Activated naive CD8-positive, alpha-beta T cell (primary cell): ENCODE measurements around the gene CRTC2.
"Not testable (repeated sequence)": the region's sequence is repeated elsewhere in the genome, so short reads cannot be mapped to it uniquely, and the experiment has no call there.

ENCODE experiments used
- H3K27ac Mint-ChIP-seq: one replicate; pipeline ENCODE4 v1.8.0; 2021; ENCODE audit warnings: mixed read lengths
- H3K27me3 Mint-ChIP-seq: one replicate; pipeline ENCODE4 v1.8.0; 2021; ENCODE audit warnings: mixed read lengths
- H3K36me3 Mint-ChIP-seq: one replicate; pipeline ENCODE4 v1.8.0; 2021; ENCODE audit warnings: mixed read lengths
- H3K4me1 Mint-ChIP-seq: one replicate; pipeline ENCODE4 v1.8.0; 2021; ENCODE audit warnings: low read depth, mixed read lengths
- H3K4me3 Mint-ChIP-seq: one replicate; pipeline ENCODE4 v1.8.0; 2021; ENCODE audit warnings: mild to moderate bottlenecking, mixed read lengths
- H3K9me3 Mint-ChIP-seq: one replicate; pipeline ENCODE4 v1.8.0; 2021; ENCODE audit warnings: low read depth, mixed read lengths

Gene CRTC2

GRCh38 chr1:153984123-153984894 lies 25.9 kb upstream of the CRTC2 start:
- Mint-ChIP-seq H3K27me3 (no peaks in the 10 kb centered on the region), H3K9me3 (no peaks in the 10 kb centered on the region), H3K4me1 (peaks cover 30% of the 10 kb centered on the region), H3K27ac (peak overlapping the region; percentile 58), H3K36me3 (no peaks in the 10 kb centered on the region), H3K4me3 (peak overlapping the region; percentile 8)

GRCh38 chr1:153981735-153982134 lies 23.3 kb upstream of the CRTC2 start:
- H3K4me1 Mint-ChIP-seq = peaks cover 39% of the 10 kb centered on the region
- H3K36me3 Mint-ChIP-seq, H3K4me3 Mint-ChIP-seq, H3K27me3 Mint-ChIP-seq, H3K9me3 Mint-ChIP-seq, H3K27ac Mint-ChIP-seq: not testable (repeated sequence)

- peak overlapping the region; percentile 97 for H3K4me3 Mint-ChIP-seq
- H3K9me3 Mint-ChIP-seq, H3K36me3 Mint-ChIP-seq, H3K27me3 Mint-ChIP-seq: not testable (repeated sequence)
- H3K4me1 Mint-ChIP-seq = peaks cover 33% of the 10 kb centered on the region
- peak overlapping the region; percentile 96 for H3K27ac Mint-ChIP-seq
Observed at GRCh38 chr1:153979091-153979490, 20.7 kb upstream of the CRTC2 start.

GRCh38 chr1:153978274-153978909 lies 20.0 kb upstream of the CRTC2 start:
- H3K27ac Mint-ChIP-seq = peak overlapping the region; percentile 96
- peaks cover 5% of the 10 kb centered on the region for H3K36me3 Mint-ChIP-seq
- peak overlapping the region; percentile 97 for H3K4me3 Mint-ChIP-seq
- no peaks in the 10 kb centered on the region for H3K27me3 Mint-ChIP-seq
- H3K4me1 Mint-ChIP-seq = peaks cover 34% of the 10 kb centered on the region
- no peaks in the 10 kb centered on the region for H3K9me3 Mint-ChIP-seq

- Mint-ChIP-seq H3K4me3 (peak within 1 kb of the TSS; percentile 97), H3K27ac (peak within 1 kb of the TSS; percentile 98), H3K9me3 (no peaks in the 10 kb centered on the region), H3K36me3 (peaks cover 5% of the 10 kb centered on the region), H3K27me3 (no peaks in the 10 kb centered on the region), H3K4me1 (peaks cover 38% of the 10 kb centered on the region)
Observed at GRCh38 chr1:153977250-153978240, 19.1 kb upstream of the CRTC2 start, which contains the start of gene JTB. JTB (minus strand) TSS chr1:153977674; CDS start chr1:153977252, 422 bp downstream.

GRCh38 chr1:153976819-153977249 lies 18.4 kb upstream of the CRTC2 start:
- Mint-ChIP-seq H3K27ac (peak overlapping the region; percentile 98), H3K4me3 (peak overlapping the region; percentile 97), H3K9me3 (no peaks in the 10 kb centered on the region), H3K27me3 (no peaks in the 10 kb centered on the region), H3K4me1 (peaks cover 44% of the 10 kb centered on the region), H3K36me3 (peaks cover 5% of the 10 kb centered on the region)

GRCh38 chr1:153973525-153973924 lies 15.1 kb upstream of the CRTC2 start:
- Mint-ChIP-seq H3K4me1 (peaks cover 44% of the 10 kb centered on the region), H3K9me3 (no peaks in the 10 kb centered on the region), H3K27ac (peak overlapping the region; percentile 71), H3K36me3 (peaks cover 5% of the 10 kb centered on the region), H3K27me3 (no peaks in the 10 kb centered on the region), H3K4me3 (no peak overlapping the region)

- Mint-ChIP-seq H3K27ac (peak overlapping the region; percentile 58), H3K4me3 (no peak overlapping the region), H3K27me3 (no peaks in the 10 kb centered on the region), H3K4me1 (peaks cover 39% of the 10 kb centered on the region), H3K9me3 (no peaks in the 10 kb centered on the region), H3K36me3 (peaks cover 5% of the 10 kb centered on the region)
Observed at GRCh38 chr1:153973071-153973470, 14.7 kb upstream of the CRTC2 start.

GRCh38 chr1:153970346-153970745 lies 11.9 kb upstream of the CRTC2 start:
- no peaks in the 10 kb centered on the region for H3K27me3 Mint-ChIP-seq
- no peaks in the 10 kb centered on the region for H3K36me3 Mint-ChIP-seq
- peaks cover 47% of the 10 kb centered on the region for H3K4me1 Mint-ChIP-seq
- no peak overlapping the region for H3K27ac Mint-ChIP-seq
- H3K4me3 Mint-ChIP-seq = no peak overlapping the region
- H3K9me3 Mint-ChIP-seq = no peaks in the 10 kb centered on the region

GRCh38 chr1:153968972-153969371 lies 10.6 kb upstream of the CRTC2 start:
- Mint-ChIP-seq H3K36me3 (no peaks in the 10 kb centered on the region), H3K27me3 (no peaks in the 10 kb centered on the region), H3K27ac (peak overlapping the region; percentile 68), H3K9me3 (no peaks in the 10 kb centered on the region), H3K4me1 (peaks cover 44% of the 10 kb centered on the region), H3K4me3 (peak overlapping the region; percentile 10)

- Mint-ChIP-seq H3K4me1 (peaks cover 48% of the 10 kb centered on the region), H3K36me3 (no peaks in the 10 kb centered on the region), H3K27me3 (no peaks in the 10 kb centered on the region), H3K27ac (peak overlapping the region; percentile 91), H3K4me3 (no peak overlapping the region), H3K9me3 (no peaks in the 10 kb centered on the region)
Observed at GRCh38 chr1:153968408-153968807, 10.0 kb upstream of the CRTC2 start.

GRCh38 chr1:153968000-153968363 lies 9.6 kb upstream of the CRTC2 start:
- Mint-ChIP-seq H3K4me3 (peak overlapping the region; percentile 90), H3K36me3 (no peaks in the 10 kb centered on the region), H3K27ac (peak overlapping the region; percentile 91)

GRCh38 chr1:153967107-153967999 lies 8.9 kb upstream of the CRTC2 start, which contains the start of gene CREB3L4:
CREB3L4 (plus strand) TSS chr1:153967902; CDS start chr1:153968526, 624 bp downstream.
- Mint-ChIP-seq H3K4me3 (peak within 1 kb of the TSS; percentile 90), H3K36me3 (no peaks in the 10 kb centered on the region), H3K9me3 (no peaks in the 10 kb centered on the region), H3K27me3 (no peaks in the 10 kb centered on the region), H3K27ac (peak within 1 kb of the TSS; percentile 91), H3K4me1 (peaks cover 49% of the 10 kb centered on the region)

More at GRCh38 chr1:153968000-153968363, 9.6 kb upstream of the CRTC2 start:
- no peaks in the 10 kb centered on the region for H3K27me3 Mint-ChIP-seq
- H3K9me3 Mint-ChIP-seq = no peaks in the 10 kb centered on the region
- H3K4me1 Mint-ChIP-seq = peaks cover 45% of the 10 kb centered on the region

- Mint-ChIP-seq H3K4me1 (peaks cover 53% of the 10 kb centered on the region), H3K27me3 (no peaks in the 10 kb centered on the region), H3K9me3 (no peaks in the 10 kb centered on the region), H3K36me3 (no peaks in the 10 kb centered on the region), H3K27ac (peak overlapping the region; percentile 99), H3K4me3 (peak overlapping the region; percentile 98)
Observed at GRCh38 chr1:153963850-153964331, 5.5 kb upstream of the CRTC2 start.
